DND-41 (cell line): ENCODE results near the gene ETFA.

Experiments
- ATAC-seq: fragments of 200-7000 bp; cut with Tn5 transposase; 3 replicates; pipeline ENCODE4 v1.9.1; 2021; ENCODE audit warnings: low read depth; ENCODE audit not compliant: insufficient read depth
- DNase-seq: peaks from one replicate; pipeline ENCODE4 v3.0.0-alpha.2; 2020
- H2AFZ ChIP-seq: 2 replicates; pipeline ENCODE4 v1.6.0; 2012; ENCODE audit warnings: low read depth, low read length
- H3K27ac ChIP-seq: 2 replicates; pipeline ENCODE4 v1.5.1; 2012; ENCODE audit warnings: low read length, inconsistent platforms
- H3K27me3 ChIP-seq: fragments of 200-600 bp; sonication (generic); 2 replicates; pipeline ENCODE4 v1.6.0; 2012; ENCODE audit warnings: low read length, mild to moderate bottlenecking, inconsistent platforms; ENCODE audit not compliant: insufficient read depth, poor library complexity
- H3K36me3 ChIP-seq: 2 replicates; pipeline ENCODE4 v1.5.1; 2012; ENCODE audit warnings: low read length, inconsistent platforms; ENCODE audit not compliant: insufficient read depth
- H3K4me1 ChIP-seq: 2 replicates; pipeline ENCODE4 v1.5.1; 2012; ENCODE audit warnings: mild to moderate bottlenecking, low read length; ENCODE audit not compliant: insufficient read depth
- H3K4me2 ChIP-seq: 2 replicates; pipeline ENCODE4 v1.6.0; 2012; ENCODE audit warnings: mild to moderate bottlenecking, moderate library complexity, low read length, inconsistent platforms; ENCODE audit not compliant: insufficient read depth
- H3K4me3 ChIP-seq, 2 experiments: fragments of 200-600 bp in 1 of 2; shearing (Covaris generic) in 1 of 2; 2 replicates each; pipeline ENCODE4 v1.5.1; 2012 to 2016; ENCODE audit warnings: inconsistent platforms in 2 of 2, low read length in 2 of 2, mild to moderate bottlenecking in 2 of 2, low read depth in 1 of 2, moderate library complexity in 1 of 2
- H3K79me2 ChIP-seq: 2 replicates; pipeline ENCODE4 v1.6.0; 2012; ENCODE audit warnings: low read length, inconsistent platforms; ENCODE audit not compliant: insufficient read depth
- H3K9ac ChIP-seq: 2 replicates; pipeline ENCODE4 v1.6.0; 2012; ENCODE audit warnings: low read depth, mild to moderate bottlenecking, inconsistent platforms, low read length, moderate library complexity
- H3K9me3 ChIP-seq: 2 replicates; pipeline ENCODE4 v1.5.1; 2012; ENCODE audit warnings: low read length, moderate library complexity, mild to moderate bottlenecking, inconsistent platforms; ENCODE audit not compliant: insufficient read depth, severe bottlenecking
- H4K20me1 ChIP-seq: 2 replicates; pipeline ENCODE4 v1.6.0; 2012; ENCODE audit warnings: low read length; ENCODE audit not compliant: insufficient read depth
- CTCF ChIP-seq: IDR thresholded peaks from 2 replicates; pipeline ENCODE4 v1.5.1; 2012; ENCODE audit warnings: borderline replicate concordance, low read length, moderate library complexity, mild to moderate bottlenecking; ENCODE audit not compliant: poor library complexity, severe bottlenecking; ENCODE audit errors: extremely low read depth
- EZH2 ChIP-seq: IDR thresholded peaks from 3 replicates; pipeline ENCODE4 v1.6.1; 2012; ENCODE audit warnings: borderline replicate concordance, low read depth, mild to moderate bottlenecking, moderate library complexity, low read length, inconsistent platforms; ENCODE audit not compliant: severe bottlenecking

ETFA gene

GRCh38 chr15:76340198-76340802 lies 29.0 kb upstream of the ETFA start:
- ATAC-seq (no peak), DNase-seq (no peak)
- Histone ChIP-seq H3K79me2 (no peaks in the 10 kb centered on the region), H3K4me3 (no peak overlapping the region), H4K20me1 (no peaks in the 10 kb centered on the region), H2AFZ (no peak overlapping the region), H3K27ac (no peak overlapping the region), H3K4me2 (no peak overlapping the region), H3K9ac (no peak overlapping the region), H3K9me3 (no peaks in the 10 kb centered on the region), H3K4me1 (no peaks in the 10 kb centered on the region), H3K27me3 (peaks cover 3% of the 10 kb centered on the region), H3K36me3 (no peaks in the 10 kb centered on the region)
- TF ChIP-seq EZH2 (no peak), CTCF (no peak)

GRCh38 chr15:76339305-76340197 lies 28.3 kb upstream of the ETFA start:
- Histone ChIP-seq H2AFZ (no peak overlapping the region), H3K9ac (no peak overlapping the region), H3K36me3 (no peaks in the 10 kb centered on the region), H3K79me2 (no peaks in the 10 kb centered on the region), H3K9me3 (no peaks in the 10 kb centered on the region), H3K4me1 (no peaks in the 10 kb centered on the region), H3K27me3 (peaks cover 3% of the 10 kb centered on the region), H3K4me2 (no peak overlapping the region), H4K20me1 (no peaks in the 10 kb centered on the region), H3K4me3 (no peak overlapping the region), H3K27ac (no peak overlapping the region)
- ATAC-seq, result no peak
- TF ChIP-seq EZH2 (no peak), CTCF (no peak)
- DNase-seq, result no peak

- H3K27ac ChIP-seq, result no peak overlapping the region
- DNase-seq (no peak), ATAC-seq (no peak)
- H3K4me2 ChIP-seq, result no peak overlapping the region
- H3K27me3 ChIP-seq, result peaks cover 3% of the 10 kb centered on the region
- no peaks in the 10 kb centered on the region for H3K36me3 ChIP-seq
- no peaks in the 10 kb centered on the region for H3K79me2 ChIP-seq
- no peaks in the 10 kb centered on the region for H3K9me3 ChIP-seq
- TF ChIP-seq EZH2 (no peak), CTCF (no peak)
- H3K9ac ChIP-seq, result no peak overlapping the region
- no peaks in the 10 kb centered on the region for H4K20me1 ChIP-seq
- no peak overlapping the region for H2AFZ ChIP-seq
- no peak overlapping the region for H3K4me3 ChIP-seq
- no peaks in the 10 kb centered on the region for H3K4me1 ChIP-seq
Observed at GRCh38 chr15:76338486-76339304, 27.4 kb upstream of the ETFA start.
